ENCODE data around the gene FAM118A.

Gene FAM118A

GRCh38 chr22:45296628-45297297 is 13.0 kb upstream of the FAM118A start:
- H2BK12ac ChIP-seq (ENCODE audit: low read length): no peak overlapping the region
- no peaks in the 10 kb centered on the region for H3K4me1 ChIP-seq (ENCODE audit: control insufficient read depth in 1 of 2, insufficient read depth in 2 of 2, low read length in 2 of 2)
- no peak overlapping the region for H3K4ac ChIP-seq (ENCODE audit: low read depth, low read length)
- no peak overlapping the region for H3K9ac ChIP-seq (ENCODE audit: low read length)
- H3K4me2 ChIP-seq (ENCODE audit: low read length): no peak overlapping the region
- H3K14ac ChIP-seq (ENCODE audit: low read length): no peak overlapping the region
- no peaks in the 10 kb centered on the region for H3K79me2 ChIP-seq (ENCODE audit: control insufficient read depth, insufficient read depth, low read length, poor library complexity)
- H3K79me1 ChIP-seq (ENCODE audit: low read length): no peaks in the 10 kb centered on the region
- H3K27me3 ChIP-seq (ENCODE audit: insufficient read depth, low read length): no peaks in the 10 kb centered on the region
- no peak overlapping the region for H3K27ac ChIP-seq (ENCODE audit: low read depth, low read length)
- H4K8ac ChIP-seq (ENCODE audit: low read depth, low read length): no peak overlapping the region
- H3K36me3 ChIP-seq (ENCODE audit: control insufficient read depth in 1 of 2, insufficient read depth in 2 of 2, low read length in 2 of 2): no peaks in the 10 kb centered on the region
- no peaks in the 10 kb centered on the region for H3K9me3 ChIP-seq (ENCODE audit: insufficient read depth, low read depth, low read length)
- no peak overlapping the region for H2AK5ac ChIP-seq (ENCODE audit: low read length)
- H2BK5ac ChIP-seq (ENCODE audit: low read depth, low read length, poor library complexity): no peak overlapping the region
- H3K4me3 ChIP-seq (ENCODE audit: low read depth, low read length): no peak overlapping the region
- no peak overlapping the region for H3K23ac ChIP-seq (ENCODE audit: low read length)
- H4K12ac ChIP-seq (ENCODE audit: low read depth, low read length): no peak overlapping the region
- H2AFZ ChIP-seq (ENCODE audit: insufficient read depth, low read length, poor library complexity): no peak overlapping the region
- no CpG with 5 or more reads among the region's 13 CpGs for WGBS (ENCODE audit: extremely low coverage, insufficient coverage, insufficient read length)
- no peak overlapping the region for H2BK120ac ChIP-seq (ENCODE audit: insufficient read depth, low read length, poor library complexity)
- H4K91ac ChIP-seq (ENCODE audit: low read depth, low read length): no peak overlapping the region
- DNase-seq: no peak
- no peak overlapping the region for H3K18ac ChIP-seq (ENCODE audit: low read length)

- no peak overlapping the region for H2BK5ac ChIP-seq (ENCODE audit: low read depth, low read length, poor library complexity)
- peak overlapping the region; percentile 51 for H4K8ac ChIP-seq (ENCODE audit: low read depth, low read length)
- peak overlapping the region; percentile 17 for H3K14ac ChIP-seq (ENCODE audit: low read length)
- H2BK12ac ChIP-seq (ENCODE audit: low read length): peak overlapping the region; percentile 30
- H3K4ac ChIP-seq (ENCODE audit: low read depth, low read length): no peak overlapping the region
- H2AFZ ChIP-seq (ENCODE audit: insufficient read depth, low read length, poor library complexity): no peak overlapping the region
- H3K23ac ChIP-seq (ENCODE audit: low read length): no peak overlapping the region
- DNase-seq: no peak
- H4K91ac ChIP-seq (ENCODE audit: low read depth, low read length): peak overlapping the region; percentile 9
- H3K79me2 ChIP-seq (ENCODE audit: control insufficient read depth, insufficient read depth, low read length, poor library complexity): no peaks in the 10 kb centered on the region
- H3K4me1 ChIP-seq (ENCODE audit: control insufficient read depth in 1 of 2, insufficient read depth in 2 of 2, low read length in 2 of 2): no peaks in the 10 kb centered on the region
- no peak overlapping the region for H4K12ac ChIP-seq (ENCODE audit: low read depth, low read length)
- H2BK120ac ChIP-seq (ENCODE audit: insufficient read depth, low read length, poor library complexity): no peak overlapping the region
- WGBS (ENCODE audit: extremely low coverage, insufficient coverage, insufficient read length): no CpG with 5 or more reads among the region's 15 CpGs
- no peak overlapping the region for H3K4me3 ChIP-seq (ENCODE audit: low read depth, low read length)
- no peaks in the 10 kb centered on the region for H3K9me3 ChIP-seq (ENCODE audit: insufficient read depth, low read depth, low read length)
- peak overlapping the region; percentile 47 for H2AK5ac ChIP-seq (ENCODE audit: low read length)
- no peak overlapping the region for H3K4me2 ChIP-seq (ENCODE audit: low read length)
- no peaks in the 10 kb centered on the region for H3K79me1 ChIP-seq (ENCODE audit: low read length)
- H3K9ac ChIP-seq (ENCODE audit: low read length): no peak overlapping the region
- H3K27ac ChIP-seq (ENCODE audit: low read depth, low read length): no peak overlapping the region
- H3K18ac ChIP-seq (ENCODE audit: low read length): no peak overlapping the region
- no peaks in the 10 kb centered on the region for H3K36me3 ChIP-seq (ENCODE audit: control insufficient read depth in 1 of 2, insufficient read depth in 2 of 2, low read length in 2 of 2)
- no peaks in the 10 kb centered on the region for H3K27me3 ChIP-seq (ENCODE audit: insufficient read depth, low read length)
Observed at GRCh38 chr22:45298934-45299505, 10.7 kb upstream of the FAM118A start.

DNA sequence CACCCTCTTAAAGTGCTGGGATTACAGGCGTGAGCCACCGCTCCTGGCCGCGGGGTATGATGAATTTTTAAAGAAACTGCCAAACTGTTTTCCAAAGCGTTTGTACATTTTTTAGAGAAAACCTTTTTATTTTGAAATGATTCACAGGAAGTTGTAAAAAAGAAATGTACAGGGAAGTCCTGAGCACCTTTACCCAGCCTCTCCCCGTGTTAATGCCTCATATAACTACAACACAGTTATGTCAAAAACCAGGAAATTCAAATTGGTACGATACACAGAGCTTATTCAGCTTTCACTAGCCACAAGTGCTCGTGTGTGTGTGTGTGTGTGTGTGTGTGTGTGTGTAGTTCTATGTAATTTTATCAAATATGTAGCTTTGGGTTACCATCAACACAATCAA is 7.0 kb upstream of the FAM118A start:
- no peak overlapping the region for H4K8ac ChIP-seq (ENCODE audit: low read depth, low read length)
- H3K14ac ChIP-seq (ENCODE audit: low read length): no peak overlapping the region
- no peak overlapping the region for H4K91ac ChIP-seq (ENCODE audit: low read depth, low read length)
- no peaks in the 10 kb centered on the region for H3K36me3 ChIP-seq (ENCODE audit: control insufficient read depth in 1 of 2, insufficient read depth in 2 of 2, low read length in 2 of 2)
- no peak overlapping the region for H3K18ac ChIP-seq (ENCODE audit: low read length)
- no peak for DNase-seq
- no peak overlapping the region for H2BK12ac ChIP-seq (ENCODE audit: low read length)
- H3K23ac ChIP-seq (ENCODE audit: low read length): no peak overlapping the region
- no peak overlapping the region for H4K12ac ChIP-seq (ENCODE audit: low read depth, low read length)
- no peak overlapping the region for H3K4me2 ChIP-seq (ENCODE audit: low read length)
- no peak overlapping the region for H3K4me3 ChIP-seq (ENCODE audit: low read depth, low read length)
- no peaks in the 10 kb centered on the region for H3K9me3 ChIP-seq (ENCODE audit: insufficient read depth, low read depth, low read length)
- H3K9ac ChIP-seq (ENCODE audit: low read length): no peak overlapping the region
- no peaks in the 10 kb centered on the region for H3K27me3 ChIP-seq (ENCODE audit: insufficient read depth, low read length)
- no peak overlapping the region for H2BK5ac ChIP-seq (ENCODE audit: low read depth, low read length, poor library complexity)
- H2BK120ac ChIP-seq (ENCODE audit: insufficient read depth, low read length, poor library complexity): no peak overlapping the region
- WGBS (ENCODE audit: extremely low coverage, insufficient coverage, insufficient read length): no CpG with 5 or more reads among the region's 8 CpGs
- H3K27ac ChIP-seq (ENCODE audit: low read depth, low read length): no peak overlapping the region
- no peak overlapping the region for H2AK5ac ChIP-seq (ENCODE audit: low read length)
- H3K79me2 ChIP-seq (ENCODE audit: control insufficient read depth, insufficient read depth, low read length, poor library complexity): no peaks in the 10 kb centered on the region
- no peak overlapping the region for H3K4ac ChIP-seq (ENCODE audit: low read depth, low read length)
- H2AFZ ChIP-seq (ENCODE audit: insufficient read depth, low read length, poor library complexity): no peak overlapping the region
- H3K4me1 ChIP-seq (ENCODE audit: control insufficient read depth in 1 of 2, insufficient read depth in 2 of 2, low read length in 2 of 2): no peaks in the 10 kb centered on the region
- H3K79me1 ChIP-seq (ENCODE audit: low read length): no peaks in the 10 kb centered on the region

GRCh38 chr22:45303181-45303580 is 6.6 kb upstream of the FAM118A start:
- Histone ChIP-seq H4K12ac (ENCODE audit: low read depth, low read length) (no peak overlapping the region), H3K9me3 (ENCODE audit: insufficient read depth, low read depth, low read length) (no peaks in the 10 kb centered on the region), H3K23ac (ENCODE audit: low read length) (no peak overlapping the region), H3K4me1 (ENCODE audit: control insufficient read depth in 1 of 2, insufficient read depth in 2 of 2, low read length in 2 of 2) (no peaks in the 10 kb centered on the region), H4K91ac (ENCODE audit: low read depth, low read length) (no peak overlapping the region), H3K18ac (ENCODE audit: low read length) (no peak overlapping the region), H2AK5ac (ENCODE audit: low read length) (no peak overlapping the region), H3K9ac (ENCODE audit: low read length) (no peak overlapping the region), H2BK120ac (ENCODE audit: insufficient read depth, low read length, poor library complexity) (no peak overlapping the region), H2BK12ac (ENCODE audit: low read length) (no peak overlapping the region), H3K79me2 (ENCODE audit: control insufficient read depth, insufficient read depth, low read length, poor library complexity) (no peaks in the 10 kb centered on the region), H3K14ac (ENCODE audit: low read length) (no peak overlapping the region), H4K8ac (ENCODE audit: low read depth, low read length) (no peak overlapping the region), H3K4me3 (ENCODE audit: low read depth, low read length) (no peak overlapping the region), H3K4ac (ENCODE audit: low read depth, low read length) (no peak overlapping the region), H3K27ac (ENCODE audit: low read depth, low read length) (no peak overlapping the region), H3K27me3 (ENCODE audit: insufficient read depth, low read length) (no peaks in the 10 kb centered on the region), H3K79me1 (ENCODE audit: low read length) (no peaks in the 10 kb centered on the region), H2BK5ac (ENCODE audit: low read depth, low read length, poor library complexity) (no peak overlapping the region), H2AFZ (ENCODE audit: insufficient read depth, low read length, poor library complexity) (no peak overlapping the region), H3K36me3 (ENCODE audit: control insufficient read depth in 1 of 2, insufficient read depth in 2 of 2, low read length in 2 of 2) (no peaks in the 10 kb centered on the region), H3K4me2 (ENCODE audit: low read length) (no peak overlapping the region)
- WGBS (ENCODE audit: extremely low coverage, insufficient coverage, insufficient read length): no CpG with 5 or more reads among the region's 7 CpGs
- peak in 1 of 2 donors; percentile 47 for DNase-seq
